BE2C (cell line): ENCODE results near the gene TMC8.

Experiments used
- DNase-seq: peaks from one replicate; pipeline ENCODE4 v3.0.0-alpha.2; 2020
- H3K27me3 ChIP-seq: fragments of 250-450 bp; sonication (Bioruptor Pico); 2 replicates; pipeline ENCODE4 v1.5.1; 2020; ENCODE audit warnings: mild to moderate bottlenecking
- H3K36me3 ChIP-seq: fragments of 250-450 bp; sonication (Bioruptor Pico); 2 replicates; pipeline ENCODE4 v1.5.1; 2020; ENCODE audit warnings: mild to moderate bottlenecking
- H3K4me1 ChIP-seq: fragments of 250-450 bp; sonication (Bioruptor Pico); 2 replicates; pipeline ENCODE4 v1.5.1; 2020
- H3K4me3 ChIP-seq: 2 replicates; pipeline ENCODE4 v1.5.1; 2011; ENCODE audit warnings: low read depth, low read length
- H3K9me3 ChIP-seq: fragments of 250-450 bp; sonication (Bioruptor Pico); 2 replicates; pipeline ENCODE4 v1.5.1; 2020
- TF ChIP-seq, protein P1 (sequence below): IDR thresholded peaks from 2 replicates; pipeline ENCODE4 v1.5.1; 2012; ENCODE audit warnings: mild to moderate bottlenecking, low read depth, low read length

TMC8 gene

GRCh38 chr17:78180508-78180907 is 49.9 kb downstream of the TMC8 start:
- Histone ChIP-seq H3K27me3 (no peaks in the 10 kb centered on the region), H3K36me3 (peaks cover 37% of the 10 kb centered on the region), H3K9me3 (no peaks in the 10 kb centered on the region), H3K4me3 (no peak overlapping the region), H3K4me1 (peaks cover 7% of the 10 kb centered on the region)
- TF ChIP-seq, protein P1, sequence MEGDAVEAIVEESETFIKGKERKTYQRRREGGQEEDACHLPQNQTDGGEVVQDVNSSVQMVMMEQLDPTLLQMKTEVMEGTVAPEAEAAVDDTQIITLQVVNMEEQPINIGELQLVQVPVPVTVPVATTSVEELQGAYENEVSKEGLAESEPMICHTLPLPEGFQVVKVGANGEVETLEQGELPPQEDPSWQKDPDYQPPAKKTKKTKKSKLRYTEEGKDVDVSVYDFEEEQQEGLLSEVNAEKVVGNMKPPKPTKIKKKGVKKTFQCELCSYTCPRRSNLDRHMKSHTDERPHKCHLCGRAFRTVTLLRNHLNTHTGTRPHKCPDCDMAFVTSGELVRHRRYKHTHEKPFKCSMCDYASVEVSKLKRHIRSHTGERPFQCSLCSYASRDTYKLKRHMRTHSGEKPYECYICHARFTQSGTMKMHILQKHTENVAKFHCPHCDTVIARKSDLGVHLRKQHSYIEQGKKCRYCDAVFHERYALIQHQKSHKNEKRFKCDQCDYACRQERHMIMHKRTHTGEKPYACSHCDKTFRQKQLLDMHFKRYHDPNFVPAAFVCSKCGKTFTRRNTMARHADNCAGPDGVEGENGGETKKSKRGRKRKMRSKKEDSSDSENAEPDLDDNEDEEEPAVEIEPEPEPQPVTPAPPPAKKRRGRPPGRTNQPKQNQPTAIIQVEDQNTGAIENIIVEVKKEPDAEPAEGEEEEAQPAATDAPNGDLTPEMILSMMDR, result no peak
- DNase-seq, result no peak

DNA sequence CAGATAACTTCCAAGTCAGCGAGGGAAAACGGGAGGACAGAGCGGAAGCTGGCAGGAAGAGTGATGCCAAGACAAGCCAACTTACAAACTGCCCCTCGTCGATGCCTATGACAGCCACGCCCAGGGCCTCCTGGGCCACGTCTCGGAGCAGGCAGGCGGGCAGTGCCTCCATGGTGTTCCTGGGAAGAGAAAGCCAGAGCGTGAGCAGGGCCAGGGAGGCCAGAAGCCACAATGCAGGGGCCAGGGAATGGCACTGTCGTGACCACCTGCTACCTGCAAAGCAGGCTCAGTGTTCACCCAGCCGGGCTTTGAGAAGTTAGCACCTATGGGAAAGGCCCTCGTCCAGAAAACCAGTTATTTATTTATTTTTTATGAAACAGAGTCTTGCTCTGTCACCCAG is 51.9 kb downstream of the TMC8 start:
- TF ChIP-seq, protein P1, result no peak
- no peaks in the 10 kb centered on the region for H3K4me1 ChIP-seq

GRCh38 chr17:78183916-78184315 is 53.3 kb downstream of the TMC8 start:
- Histone ChIP-seq H3K36me3 (peaks cover 30% of the 10 kb centered on the region), H3K27me3 (no peaks in the 10 kb centered on the region), H3K4me1 (no peaks in the 10 kb centered on the region), H3K4me3 (no peak overlapping the region), H3K9me3 (no peaks in the 10 kb centered on the region)
- DNase-seq, result no peak
- TF ChIP-seq, protein P1, result no peak

More for the DNA sequence above, 51.9 kb downstream of the TMC8 start:
- no peak overlapping the region for H3K4me3 ChIP-seq
- no peak for DNase-seq
- H3K27me3 ChIP-seq, result no peaks in the 10 kb centered on the region
- peaks cover 37% of the 10 kb centered on the region for H3K36me3 ChIP-seq
- no peaks in the 10 kb centered on the region for H3K9me3 ChIP-seq

GRCh38 chr17:78184351-78184750 is 53.8 kb downstream of the TMC8 start:
- Histone ChIP-seq H3K36me3 (peaks cover 26% of the 10 kb centered on the region), H3K4me1 (no peaks in the 10 kb centered on the region), H3K27me3 (no peaks in the 10 kb centered on the region), H3K9me3 (no peaks in the 10 kb centered on the region), H3K4me3 (no peak overlapping the region)
- DNase-seq, result no peak
- TF ChIP-seq, protein P1, result no peak

- H3K36me3 ChIP-seq, result peaks cover 20% of the 10 kb centered on the region
- H3K9me3 ChIP-seq, result no peaks in the 10 kb centered on the region
- H3K4me1 ChIP-seq, result no peaks in the 10 kb centered on the region
- H3K4me3 ChIP-seq, result no peak overlapping the region
- H3K27me3 ChIP-seq, result no peaks in the 10 kb centered on the region
- TF ChIP-seq, protein P1, result no peak
- no peak for DNase-seq
These were observed 54.3 kb downstream of the TMC8 start for GRCh38 chr17:78184868-78185267.

DNA sequence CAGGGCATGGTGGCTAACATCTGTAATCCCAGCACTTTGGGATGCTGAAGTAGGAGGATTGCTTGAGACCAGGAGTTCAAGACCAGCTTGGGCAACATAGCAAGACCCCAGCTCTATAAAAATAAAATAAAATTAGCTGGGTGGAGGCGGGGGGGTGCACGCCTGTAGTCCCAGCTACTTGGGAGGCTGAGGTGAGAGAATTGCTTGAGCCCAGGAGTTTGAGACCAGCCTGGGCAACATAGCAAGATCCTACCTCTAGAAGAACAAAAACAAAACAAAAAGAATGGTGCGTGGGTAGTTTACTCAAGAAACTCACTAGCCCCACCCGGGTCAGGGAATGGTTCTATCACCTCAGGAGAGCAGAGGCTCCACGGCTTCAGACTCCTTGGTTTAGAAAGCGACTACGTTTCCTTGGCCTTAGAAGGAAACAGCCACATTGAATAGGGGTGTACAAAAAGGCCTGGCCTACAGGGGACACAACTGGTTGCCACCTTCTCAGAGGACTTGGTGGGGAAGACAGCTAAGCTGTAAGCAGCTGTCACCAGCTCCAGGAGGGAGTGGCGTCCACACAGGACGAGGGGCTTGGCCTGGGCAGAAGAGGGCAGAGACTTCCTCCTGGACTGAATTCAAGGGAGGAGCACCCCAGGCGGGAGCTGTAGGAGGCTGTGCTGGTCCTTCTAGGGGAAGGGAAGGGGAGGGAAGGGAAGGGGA is 55.6 kb downstream of the TMC8 start:
- no peak for DNase-seq
- no peaks in the 10 kb centered on the region for H3K9me3 ChIP-seq
- no peaks in the 10 kb centered on the region for H3K4me1 ChIP-seq
- H3K4me3 ChIP-seq, result peak overlapping the region; percentile 74
- H3K36me3 ChIP-seq, result peaks cover 14% of the 10 kb centered on the region
- TF ChIP-seq, protein P1, result no peak
- H3K27me3 ChIP-seq, result no peaks in the 10 kb centered on the region
